H1 (cell line): ENCODE data around the gene ARID1B. TPM values are rescaled to one million over a fixed set of nuclear protein-coding genes. Genes with fewer than 3 reads are reported as not detected.
A peak's percentile ranks its signal among the peaks of the same experiment; 100 is the strongest.

Experiments
- RAD21 ChIP-seq, 2 experiments: IDR thresholded peaks in 1 of 2; conservative IDR thresholded peaks in 1 of 2; 2 replicates each; pipeline ENCODE4 v1.6.1; 2011; ENCODE audit warnings: low read depth in 2 of 2, low read length in 2 of 2, improper control_type of control experiment in 1 of 2, inconsistent platforms in 1 of 2, mild to moderate bottlenecking in 1 of 2, moderate library complexity in 1 of 2
- polyA plus RNA-seq, 7 experiments: library from polyadenylated mRNA; depleted of rRNA in 3 of 7; stranded (reverse) in 5 of 7; unstranded in 2 of 7; fragments of >200 nt in 5 of 7; fragments of 200-250 nt in 2 of 7; gene quantifications; 1 replicate in 5 of 7; 2 replicates in 1 of 7; 4 replicates in 1 of 7; pipeline versions ENCODE4 v1.2.1 to v1.2.3, GENCODE V29; 2011 to 2013; ENCODE audit warnings: missing spikeins in 2 of 7, mixed read lengths in 2 of 7
- total RNA-seq: library from RNA; stranded (reverse); fragmentation: NEBNext Ultra II Directional; extraction: Animal tissue kit (Norgen Biotek cat#: 25700); gene quantifications from 2 replicates; pipeline ENCODE4 v1.2.1, GENCODE V29; 2021
- TF ChIP-seq, protein P1 (sequence below): fragments of 300-600 bp; sonication (generic); IDR thresholded peaks from 2 replicates; pipeline ENCODE4 v1.7.1; 2012; ENCODE audit warnings: low read length, moderate library complexity, mild to moderate bottlenecking, inconsistent platforms; ENCODE audit not compliant: insufficient replicate concordance

Gene ARID1B
- total and polyA plus RNA-seq, 2 of the 8 experiments (the other 6 are each of a cell fraction or from before 2014, with no cell fraction given) = 24.3 to 70.3 TPM

DNA sequence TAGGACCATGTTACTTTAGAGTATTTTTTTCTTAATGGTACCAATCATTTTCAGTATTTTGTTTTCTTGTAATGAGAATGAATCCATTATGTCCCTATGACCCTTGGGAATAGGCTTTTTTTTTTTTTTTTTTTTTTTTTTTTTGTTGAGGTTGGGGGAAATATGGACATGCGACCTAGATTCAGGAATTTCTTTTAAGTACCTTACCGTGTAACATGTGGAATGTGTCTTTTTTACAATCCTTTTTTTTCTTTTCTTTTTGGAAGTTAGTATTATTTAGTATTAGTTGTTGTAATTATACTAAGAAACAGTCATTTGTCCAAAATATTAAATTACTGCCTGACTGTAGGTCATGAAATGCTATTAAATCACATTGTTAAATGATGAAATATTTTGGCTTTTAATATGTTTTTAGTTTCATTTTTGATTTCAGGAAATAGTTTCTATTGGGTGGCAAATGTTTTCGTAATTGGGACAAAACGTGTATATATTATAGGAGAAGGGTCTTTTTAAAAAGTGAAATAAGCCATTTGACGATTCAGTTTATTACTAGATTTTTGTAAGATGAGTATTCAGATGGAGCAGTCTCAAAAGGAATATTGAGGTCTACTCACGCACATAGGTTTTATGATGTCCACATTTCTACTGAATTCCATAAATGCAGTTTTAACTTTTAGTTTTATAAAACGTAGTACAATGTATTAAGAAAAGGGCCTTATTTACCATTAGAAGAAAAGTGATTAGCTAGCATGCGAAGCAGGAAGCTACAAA lies 4.9 kb downstream of the ARID1B start (continued):
- TF ChIP-seq, protein P1, sequence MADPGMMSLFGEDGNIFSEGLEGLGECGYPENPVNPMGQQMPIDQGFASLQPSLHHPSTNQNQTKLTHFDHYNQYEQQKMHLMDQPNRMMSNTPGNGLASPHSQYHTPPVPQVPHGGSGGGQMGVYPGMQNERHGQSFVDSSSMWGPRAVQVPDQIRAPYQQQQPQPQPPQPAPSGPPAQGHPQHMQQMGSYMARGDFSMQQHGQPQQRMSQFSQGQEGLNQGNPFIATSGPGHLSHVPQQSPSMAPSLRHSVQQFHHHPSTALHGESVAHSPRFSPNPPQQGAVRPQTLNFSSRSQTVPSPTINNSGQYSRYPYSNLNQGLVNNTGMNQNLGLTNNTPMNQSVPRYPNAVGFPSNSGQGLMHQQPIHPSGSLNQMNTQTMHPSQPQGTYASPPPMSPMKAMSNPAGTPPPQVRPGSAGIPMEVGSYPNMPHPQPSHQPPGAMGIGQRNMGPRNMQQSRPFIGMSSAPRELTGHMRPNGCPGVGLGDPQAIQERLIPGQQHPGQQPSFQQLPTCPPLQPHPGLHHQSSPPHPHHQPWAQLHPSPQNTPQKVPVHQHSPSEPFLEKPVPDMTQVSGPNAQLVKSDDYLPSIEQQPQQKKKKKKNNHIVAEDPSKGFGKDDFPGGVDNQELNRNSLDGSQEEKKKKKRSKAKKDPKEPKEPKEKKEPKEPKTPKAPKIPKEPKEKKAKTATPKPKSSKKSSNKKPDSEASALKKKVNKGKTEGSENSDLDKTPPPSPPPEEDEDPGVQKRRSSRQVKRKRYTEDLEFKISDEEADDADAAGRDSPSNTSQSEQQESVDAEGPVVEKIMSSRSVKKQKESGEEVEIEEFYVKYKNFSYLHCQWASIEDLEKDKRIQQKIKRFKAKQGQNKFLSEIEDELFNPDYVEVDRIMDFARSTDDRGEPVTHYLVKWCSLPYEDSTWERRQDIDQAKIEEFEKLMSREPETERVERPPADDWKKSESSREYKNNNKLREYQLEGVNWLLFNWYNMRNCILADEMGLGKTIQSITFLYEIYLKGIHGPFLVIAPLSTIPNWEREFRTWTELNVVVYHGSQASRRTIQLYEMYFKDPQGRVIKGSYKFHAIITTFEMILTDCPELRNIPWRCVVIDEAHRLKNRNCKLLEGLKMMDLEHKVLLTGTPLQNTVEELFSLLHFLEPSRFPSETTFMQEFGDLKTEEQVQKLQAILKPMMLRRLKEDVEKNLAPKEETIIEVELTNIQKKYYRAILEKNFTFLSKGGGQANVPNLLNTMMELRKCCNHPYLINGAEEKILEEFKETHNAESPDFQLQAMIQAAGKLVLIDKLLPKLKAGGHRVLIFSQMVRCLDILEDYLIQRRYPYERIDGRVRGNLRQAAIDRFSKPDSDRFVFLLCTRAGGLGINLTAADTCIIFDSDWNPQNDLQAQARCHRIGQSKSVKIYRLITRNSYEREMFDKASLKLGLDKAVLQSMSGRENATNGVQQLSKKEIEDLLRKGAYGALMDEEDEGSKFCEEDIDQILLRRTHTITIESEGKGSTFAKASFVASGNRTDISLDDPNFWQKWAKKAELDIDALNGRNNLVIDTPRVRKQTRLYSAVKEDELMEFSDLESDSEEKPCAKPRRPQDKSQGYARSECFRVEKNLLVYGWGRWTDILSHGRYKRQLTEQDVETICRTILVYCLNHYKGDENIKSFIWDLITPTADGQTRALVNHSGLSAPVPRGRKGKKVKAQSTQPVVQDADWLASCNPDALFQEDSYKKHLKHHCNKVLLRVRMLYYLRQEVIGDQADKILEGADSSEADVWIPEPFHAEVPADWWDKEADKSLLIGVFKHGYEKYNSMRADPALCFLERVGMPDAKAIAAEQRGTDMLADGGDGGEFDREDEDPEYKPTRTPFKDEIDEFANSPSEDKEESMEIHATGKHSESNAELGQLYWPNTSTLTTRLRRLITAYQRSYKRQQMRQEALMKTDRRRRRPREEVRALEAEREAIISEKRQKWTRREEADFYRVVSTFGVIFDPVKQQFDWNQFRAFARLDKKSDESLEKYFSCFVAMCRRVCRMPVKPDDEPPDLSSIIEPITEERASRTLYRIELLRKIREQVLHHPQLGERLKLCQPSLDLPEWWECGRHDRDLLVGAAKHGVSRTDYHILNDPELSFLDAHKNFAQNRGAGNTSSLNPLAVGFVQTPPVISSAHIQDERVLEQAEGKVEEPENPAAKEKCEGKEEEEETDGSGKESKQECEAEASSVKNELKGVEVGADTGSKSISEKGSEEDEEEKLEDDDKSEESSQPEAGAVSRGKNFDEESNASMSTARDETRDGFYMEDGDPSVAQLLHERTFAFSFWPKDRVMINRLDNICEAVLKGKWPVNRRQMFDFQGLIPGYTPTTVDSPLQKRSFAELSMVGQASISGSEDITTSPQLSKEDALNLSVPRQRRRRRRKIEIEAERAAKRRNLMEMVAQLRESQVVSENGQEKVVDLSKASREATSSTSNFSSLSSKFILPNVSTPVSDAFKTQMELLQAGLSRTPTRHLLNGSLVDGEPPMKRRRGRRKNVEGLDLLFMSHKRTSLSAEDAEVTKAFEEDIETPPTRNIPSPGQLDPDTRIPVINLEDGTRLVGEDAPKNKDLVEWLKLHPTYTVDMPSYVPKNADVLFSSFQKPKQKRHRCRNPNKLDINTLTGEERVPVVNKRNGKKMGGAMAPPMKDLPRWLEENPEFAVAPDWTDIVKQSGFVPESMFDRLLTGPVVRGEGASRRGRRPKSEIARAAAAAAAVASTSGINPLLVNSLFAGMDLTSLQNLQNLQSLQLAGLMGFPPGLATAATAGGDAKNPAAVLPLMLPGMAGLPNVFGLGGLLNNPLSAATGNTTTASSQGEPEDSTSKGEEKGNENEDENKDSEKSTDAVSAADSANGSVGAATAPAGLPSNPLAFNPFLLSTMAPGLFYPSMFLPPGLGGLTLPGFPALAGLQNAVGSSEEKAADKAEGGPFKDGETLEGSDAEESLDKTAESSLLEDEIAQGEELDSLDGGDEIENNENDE = peak; percentile 9
- TF ChIP-seq RAD21 (IDR thresholded peaks at IDR 0.05 in 1 of 2, conservative IDR thresholded peaks at IDR 0.05 in 1 of 2; ENCODE audit: low read depth in 2 of 2, low read length in 2 of 2) = no peak
